ENCODE measurements around the gene CADPS2.

DNA sequence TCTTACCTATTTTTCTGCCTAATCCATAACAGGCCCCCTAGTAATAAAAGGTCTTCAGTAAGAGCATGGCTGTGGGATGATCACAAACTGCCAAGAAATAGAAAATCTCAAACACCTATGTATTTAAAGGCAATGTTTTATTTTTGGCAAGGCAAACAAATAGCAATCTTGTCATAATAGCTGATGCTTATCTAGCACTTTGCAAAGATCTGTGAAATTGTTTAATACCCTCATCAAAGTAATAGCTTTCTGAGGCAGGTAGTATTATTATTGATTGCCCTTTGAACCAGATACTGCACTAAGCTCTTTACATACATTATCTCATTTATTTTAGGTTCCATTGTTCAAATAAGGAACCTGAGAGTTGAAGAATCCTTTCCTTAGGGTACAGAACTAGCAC, 1.6 kb upstream of the CADPS2 start:
- TF ChIP-seq CTCF (IDR thresholded peaks at IDR 0.05) (no peak), POLR2A (IDR thresholded peaks at IDR 0.05) (no peak)
